ENCODE measurements around the gene VPS36.

DNA sequence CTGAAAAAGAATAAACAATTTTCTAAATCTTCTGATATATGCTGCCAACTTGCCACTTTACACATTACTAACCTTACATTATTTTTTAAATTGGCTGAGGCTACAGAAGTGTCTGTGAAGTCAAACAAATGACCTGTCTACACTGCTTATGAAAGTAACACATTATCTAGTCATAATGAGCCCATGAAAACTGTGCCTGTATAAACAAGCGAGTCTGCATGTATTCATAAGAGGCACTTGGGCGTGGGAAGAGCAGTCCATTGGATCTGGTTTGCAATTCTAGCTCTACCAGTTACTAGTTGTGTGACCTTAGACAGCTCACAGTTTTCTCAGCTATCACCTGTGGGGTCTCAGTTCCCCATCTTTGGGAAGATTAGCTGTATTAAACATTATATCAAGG lies 3.1 kb downstream of the VPS36 start:
- no peak for TF ChIP-seq POLR2A (IDR thresholded peaks at IDR 0.05)
- TF ChIP-seq CTCF (IDR thresholded peaks at IDR 0.05): no peak

All from lower leg skin (tissue), 3 donors.